Activated T-helper 2 cell treated with anti-CD3 and anti-CD28 coated beads, Interferon-gamma antibody, Interleukin-2, Interleukin-4, amounts not matched to agents 10 μg/mL and 5 μg/mL and 100 μg/mL, durations not matched to agents 14 hours and 24 hours and 36 hours (primary cell): ENCODE measurements around the gene ST3GAL3. TPM values are rescaled to one million over a fixed set of nuclear protein-coding genes. Genes with fewer than 3 reads are reported as not detected.
A peak's percentile ranks its signal among the peaks of the same experiment; 100 is the strongest.

Experiments used
- DNase-seq: peaks from one replicate; pipeline ENCODE4 v3.0.0; 2021; ENCODE audit warnings: low spot score
- H3K27ac Mint-ChIP-seq: one replicate; pipeline ENCODE4 v1.8.0; 2021; ENCODE audit warnings: mixed read lengths
- H3K27me3 Mint-ChIP-seq: one replicate; pipeline ENCODE4 v1.8.0; 2021; ENCODE audit warnings: low read depth, mixed read lengths
- H3K36me3 Mint-ChIP-seq: one replicate; pipeline ENCODE4 v1.8.0; 2021; ENCODE audit warnings: low read depth, mixed read lengths
- H3K4me1 Mint-ChIP-seq: one replicate; pipeline ENCODE4 v1.8.0; 2021; ENCODE audit warnings: low read depth, mixed read lengths
- H3K4me3 Mint-ChIP-seq: one replicate; pipeline ENCODE4 v1.8.0; 2021; ENCODE audit warnings: low read depth, mild to moderate bottlenecking, moderate library complexity, mixed read lengths
- H3K9me3 Mint-ChIP-seq: one replicate; pipeline ENCODE4 v1.8.0; 2021; ENCODE audit warnings: mixed read lengths
- intact Hi-C: fragments of 100-400 bp; cut with micrococcal nuclease; formaldehyde crosslinking; loops from one replicate; pipeline ENCODE4 v1.15.1; 2023
- total RNA-seq: library from RNA; stranded (reverse); gene quantifications from 2 replicates; pipeline ENCODE4 v1.2.3, GENCODE V29; 2022

The ST3GAL3 gene
- total RNA-seq, 1 donor from 2014 or later = 22.0 TPM

DNA sequence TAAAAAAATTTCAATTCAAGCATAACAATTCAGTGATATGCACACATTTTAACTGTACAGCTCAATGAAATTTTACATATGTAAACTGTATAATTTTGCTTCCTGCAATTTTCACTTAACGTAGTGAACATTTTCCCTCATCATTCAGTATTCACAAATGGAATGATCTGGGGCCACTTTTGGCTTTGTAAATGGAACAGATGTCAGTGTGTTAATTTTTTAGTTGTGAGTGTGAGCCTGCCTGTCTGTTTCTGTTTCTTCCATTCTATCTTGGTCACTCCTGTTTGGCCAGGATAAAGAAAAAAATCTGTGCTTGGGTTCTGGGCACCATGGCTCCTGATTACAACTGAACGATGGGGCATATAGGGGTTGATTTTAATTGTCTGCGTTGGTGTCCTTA lies 20.5 kb upstream of the ST3GAL3 start:
- no peak for DNase-seq
- Mint-ChIP-seq H3K9me3 (no peaks in the 10 kb centered on the region), H3K4me1 (no peaks in the 10 kb centered on the region), H3K4me3 (no peak overlapping the region), H3K27ac (no peak overlapping the region), H3K27me3 (no peaks in the 10 kb centered on the region), H3K36me3 (peaks cover 69% of the 10 kb centered on the region)
- intact Hi-C loops = no loop called here

DNA sequence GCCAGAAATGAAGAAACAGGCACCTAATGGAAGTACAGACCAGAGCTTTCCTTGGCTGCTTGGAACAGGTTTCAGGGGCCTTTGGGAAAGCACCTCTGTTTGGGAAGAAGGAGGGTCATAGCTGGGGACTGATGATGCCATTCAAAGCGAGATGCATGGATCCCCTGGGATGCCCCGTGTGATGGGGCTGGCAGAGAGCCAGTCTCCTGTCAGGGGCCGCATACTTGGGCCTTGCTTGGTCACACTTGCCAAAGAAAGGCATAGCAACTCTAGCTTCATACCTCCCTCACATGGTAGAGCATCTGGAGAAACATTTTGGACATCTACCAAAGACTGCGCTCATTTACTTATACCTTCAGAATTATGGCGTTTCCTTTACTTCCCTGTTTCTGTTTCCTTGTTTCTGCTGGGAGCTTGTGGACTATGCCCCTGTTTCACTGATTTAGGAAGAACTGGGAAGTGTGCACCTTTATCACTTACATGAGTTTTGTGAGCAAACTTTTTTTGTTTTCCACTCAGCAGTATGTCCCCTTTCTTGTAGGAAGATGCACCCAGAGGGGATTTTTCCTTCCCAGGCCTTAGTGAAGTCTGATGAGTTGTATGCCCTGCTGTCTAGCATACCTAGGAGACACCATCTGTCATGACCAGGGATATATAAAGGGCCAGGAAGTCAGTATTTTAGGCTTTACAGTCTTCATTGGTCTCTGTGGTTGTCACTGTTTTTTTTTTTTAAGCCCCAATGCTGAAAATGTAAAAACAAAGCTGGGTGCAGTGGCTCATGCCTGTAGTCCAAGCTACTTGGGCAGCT lies 19.8 kb upstream of the ST3GAL3 start:
- intact Hi-C loops = no loop called here
- no peaks in the 10 kb centered on the region for H3K4me1 Mint-ChIP-seq
- H3K27ac Mint-ChIP-seq = no peak overlapping the region
- H3K27me3 Mint-ChIP-seq = no peaks in the 10 kb centered on the region
- no peaks in the 10 kb centered on the region for H3K9me3 Mint-ChIP-seq
- DNase-seq = no peak
- peaks cover 76% of the 10 kb centered on the region for H3K36me3 Mint-ChIP-seq
- no peak overlapping the region for H3K4me3 Mint-ChIP-seq

DNA sequence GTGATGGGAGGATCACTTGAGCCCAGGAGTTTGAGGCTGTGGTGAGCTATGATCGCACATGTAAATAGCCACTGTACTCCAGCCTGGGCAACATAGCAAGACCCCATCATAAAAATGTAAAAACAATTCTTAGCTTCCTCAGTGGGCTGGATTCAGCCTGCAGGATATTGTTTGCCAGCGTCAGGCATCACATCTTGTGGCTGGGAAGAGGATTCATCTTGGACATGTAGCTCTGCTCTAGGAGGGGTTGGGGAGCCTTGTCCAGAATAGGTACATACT lies 19.3 kb upstream of the ST3GAL3 start:
- Mint-ChIP-seq H3K27me3 (no peaks in the 10 kb centered on the region), H3K4me1 (no peaks in the 10 kb centered on the region), H3K36me3 (peaks cover 81% of the 10 kb centered on the region), H3K27ac (no peak overlapping the region), H3K9me3 (no peaks in the 10 kb centered on the region), H3K4me3 (no peak overlapping the region)
- intact Hi-C loops = no loop called here
- no peak for DNase-seq

DNA sequence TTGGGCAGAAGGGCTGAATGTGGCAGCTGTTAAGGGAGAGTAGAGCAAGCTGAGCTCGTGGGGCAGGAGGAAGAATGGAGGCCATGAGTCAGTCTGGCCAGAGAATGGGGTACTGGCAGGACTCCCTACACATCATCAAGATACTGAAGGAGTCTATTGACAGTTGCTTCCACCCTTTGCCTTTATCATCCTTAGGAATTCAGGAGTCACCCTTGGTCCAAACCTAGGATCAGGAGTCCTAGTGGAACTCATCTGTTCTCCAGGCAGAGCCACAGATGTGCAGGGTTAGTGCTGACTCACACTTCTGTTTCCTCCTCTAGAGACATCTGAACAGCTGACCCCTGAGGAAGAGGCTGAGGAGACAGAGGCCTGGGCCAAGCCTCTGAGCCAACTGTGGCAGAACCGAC lies 18.7 kb upstream of the ST3GAL3 start:
- peaks cover 83% of the 10 kb centered on the region for H3K36me3 Mint-ChIP-seq
- intact Hi-C loops = no loop called here
- no peaks in the 10 kb centered on the region for H3K9me3 Mint-ChIP-seq
- no peaks in the 10 kb centered on the region for H3K4me1 Mint-ChIP-seq
- no peak for DNase-seq
- no peak overlapping the region for H3K27ac Mint-ChIP-seq
- H3K4me3 Mint-ChIP-seq = no peak overlapping the region
- no peaks in the 10 kb centered on the region for H3K27me3 Mint-ChIP-seq

DNA sequence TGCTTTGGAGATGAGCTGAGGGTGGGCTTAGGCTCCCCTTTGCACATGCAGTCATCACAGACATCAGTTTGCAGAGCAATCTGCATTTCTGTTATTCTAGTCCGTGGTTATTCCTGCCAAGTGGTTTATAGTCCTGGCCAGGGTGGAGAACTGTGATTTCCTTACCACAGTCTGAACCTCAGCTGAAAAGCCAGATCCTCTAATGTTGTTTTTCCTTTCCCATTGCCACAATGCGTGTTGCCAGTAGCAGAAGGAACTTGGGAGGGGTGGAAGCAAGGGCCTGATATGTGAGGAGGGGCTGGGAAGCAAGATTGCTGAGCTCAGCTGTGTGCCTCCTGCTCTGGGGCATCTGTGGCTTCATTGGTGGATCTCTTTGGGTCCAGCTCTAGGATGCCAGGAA lies 18.0 kb upstream of the ST3GAL3 start:
- intact Hi-C loops = no loop called here
- no peak overlapping the region for H3K27ac Mint-ChIP-seq
- H3K4me3 Mint-ChIP-seq = no peak overlapping the region
- H3K36me3 Mint-ChIP-seq = peaks cover 76% of the 10 kb centered on the region
- no peaks in the 10 kb centered on the region for H3K4me1 Mint-ChIP-seq
- no peak for DNase-seq
- no peaks in the 10 kb centered on the region for H3K9me3 Mint-ChIP-seq
- H3K27me3 Mint-ChIP-seq = no peaks in the 10 kb centered on the region

DNA sequence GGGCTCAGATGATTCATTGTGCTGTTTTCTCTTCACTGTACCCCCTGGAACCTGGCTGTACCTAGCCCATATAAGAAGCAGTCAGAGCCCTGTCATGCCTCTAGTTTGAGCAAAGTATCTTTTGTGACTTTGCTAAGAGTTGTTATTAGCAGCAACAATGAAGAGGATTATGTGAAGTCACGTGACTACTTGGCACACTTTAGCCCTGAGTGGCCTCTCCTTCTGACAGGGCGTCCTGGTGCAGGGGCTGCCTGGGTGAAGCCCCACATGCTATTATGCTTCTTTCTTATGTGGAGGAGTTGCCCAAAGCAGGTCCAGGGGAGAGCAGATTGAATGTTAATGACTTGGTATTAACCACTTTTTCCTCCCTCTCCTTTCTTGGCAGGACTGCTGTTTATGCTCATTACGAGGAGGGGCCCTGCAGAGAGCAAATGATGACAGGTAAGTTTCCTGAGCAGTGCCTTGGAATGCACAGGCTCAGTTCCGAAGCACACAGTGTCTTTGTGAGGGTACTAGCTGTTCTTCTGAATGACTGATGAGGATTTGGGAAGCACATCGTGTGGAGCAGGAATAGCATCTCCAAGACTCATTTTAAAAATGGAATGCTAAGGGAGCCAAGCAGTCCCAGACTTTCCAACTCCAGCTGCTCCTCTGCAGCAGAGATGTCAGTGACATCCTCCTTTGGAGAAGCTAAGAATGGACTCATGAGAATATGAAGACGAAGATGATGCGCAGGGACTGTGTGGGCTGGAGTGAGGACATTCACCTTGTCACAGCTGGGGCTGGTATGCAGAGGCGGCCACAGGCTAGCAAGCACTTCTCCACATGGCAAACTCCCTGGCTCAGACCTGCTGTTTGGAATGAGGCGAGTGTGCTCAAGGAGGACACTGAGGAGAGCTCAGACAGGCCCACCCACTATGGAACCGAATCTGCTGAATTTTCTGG lies 15.2 kb upstream of the ST3GAL3 start:
- Mint-ChIP-seq H3K4me3 (no peak overlapping the region), H3K27me3 (no peaks in the 10 kb centered on the region), H3K36me3 (peaks cover 57% of the 10 kb centered on the region), H3K27ac (no peak overlapping the region), H3K9me3 (no peaks in the 10 kb centered on the region), H3K4me1 (no peaks in the 10 kb centered on the region)
- DNase-seq = no peak
- intact Hi-C loops = no loop called here

DNA sequence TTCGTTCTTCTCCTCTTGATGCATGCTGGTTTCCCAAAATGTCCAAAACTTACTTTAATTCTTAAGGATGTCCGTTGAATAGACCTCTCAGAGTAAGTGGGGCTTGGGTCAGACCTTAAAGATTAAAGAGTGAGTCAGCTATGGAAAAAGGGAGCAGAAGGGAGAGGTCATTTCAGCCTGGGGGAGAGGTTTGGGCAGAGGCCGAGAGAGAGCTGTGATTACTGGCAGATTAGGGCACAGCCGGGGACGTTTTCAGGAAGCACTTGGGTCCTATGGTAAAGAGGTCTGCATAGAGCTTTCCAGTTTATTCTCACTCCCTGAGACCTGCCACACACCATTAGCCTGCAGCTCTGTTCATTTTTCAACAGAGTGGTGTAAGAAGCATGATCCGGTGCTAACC lies 14.0 kb upstream of the ST3GAL3 start:
- no peak for DNase-seq
- no peaks in the 10 kb centered on the region for H3K4me1 Mint-ChIP-seq
- H3K36me3 Mint-ChIP-seq = peaks cover 58% of the 10 kb centered on the region
- H3K9me3 Mint-ChIP-seq = no peaks in the 10 kb centered on the region
- intact Hi-C loops = no loop called here
- no peak overlapping the region for H3K27ac Mint-ChIP-seq
- H3K27me3 Mint-ChIP-seq = no peaks in the 10 kb centered on the region
- H3K4me3 Mint-ChIP-seq = no peak overlapping the region

DNA sequence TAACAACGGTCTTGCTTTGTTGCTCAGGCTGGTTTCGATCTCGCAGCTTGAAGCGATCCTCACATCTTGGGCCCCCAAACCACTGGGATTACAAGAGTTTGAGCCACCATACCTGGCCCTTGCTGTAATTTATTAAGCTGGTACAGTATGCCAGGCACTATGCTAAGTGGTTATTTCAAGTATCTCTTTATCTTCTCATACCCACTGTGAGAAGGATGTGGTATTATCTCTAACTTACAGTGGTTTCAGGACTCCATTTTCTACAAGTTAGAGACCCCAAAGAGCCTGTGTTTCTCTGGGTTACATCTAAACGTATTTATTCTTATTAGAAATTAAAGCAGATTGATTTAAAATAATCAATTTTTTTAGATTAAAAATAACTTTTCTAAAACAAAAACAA lies 8.1 kb upstream of the ST3GAL3 start:
- peaks cover 6% of the 10 kb centered on the region for H3K4me1 Mint-ChIP-seq
- H3K36me3 Mint-ChIP-seq = peaks cover 39% of the 10 kb centered on the region
- H3K27me3 Mint-ChIP-seq = no peaks in the 10 kb centered on the region
- intact Hi-C loops = no loop called here
- no peaks in the 10 kb centered on the region for H3K9me3 Mint-ChIP-seq
- no peak overlapping the region for H3K27ac Mint-ChIP-seq
- no peak for DNase-seq
- no peak overlapping the region for H3K4me3 Mint-ChIP-seq

DNA sequence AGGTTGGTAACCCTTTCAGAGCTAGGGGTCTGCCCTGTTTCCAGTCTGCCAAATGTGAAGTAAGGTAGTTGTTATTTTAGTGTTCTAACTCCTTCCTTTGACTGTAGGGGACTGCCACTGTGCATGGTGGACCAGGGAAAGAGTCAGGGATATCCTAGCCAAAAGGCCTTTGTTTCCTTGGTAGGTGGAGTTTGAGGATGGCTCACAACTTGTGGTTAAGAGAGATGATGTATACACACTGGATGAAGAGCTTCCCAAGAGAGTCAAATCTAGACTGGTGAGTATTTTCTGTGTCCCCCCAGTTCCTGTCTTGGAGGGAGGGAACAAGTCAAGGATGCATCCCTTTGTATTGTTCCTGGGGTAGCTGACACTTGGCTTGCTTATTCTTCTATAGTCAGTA lies 3.5 kb upstream of the ST3GAL3 start:
- H3K27ac Mint-ChIP-seq = no peak overlapping the region
- H3K36me3 Mint-ChIP-seq = peaks cover 41% of the 10 kb centered on the region
- peaks cover 29% of the 10 kb centered on the region for H3K4me1 Mint-ChIP-seq
- H3K27me3 Mint-ChIP-seq = no peaks in the 10 kb centered on the region
- DNase-seq = no peak
- H3K9me3 Mint-ChIP-seq = no peaks in the 10 kb centered on the region
- intact Hi-C loops = no loop called here
- no peak overlapping the region for H3K4me3 Mint-ChIP-seq

DNA sequence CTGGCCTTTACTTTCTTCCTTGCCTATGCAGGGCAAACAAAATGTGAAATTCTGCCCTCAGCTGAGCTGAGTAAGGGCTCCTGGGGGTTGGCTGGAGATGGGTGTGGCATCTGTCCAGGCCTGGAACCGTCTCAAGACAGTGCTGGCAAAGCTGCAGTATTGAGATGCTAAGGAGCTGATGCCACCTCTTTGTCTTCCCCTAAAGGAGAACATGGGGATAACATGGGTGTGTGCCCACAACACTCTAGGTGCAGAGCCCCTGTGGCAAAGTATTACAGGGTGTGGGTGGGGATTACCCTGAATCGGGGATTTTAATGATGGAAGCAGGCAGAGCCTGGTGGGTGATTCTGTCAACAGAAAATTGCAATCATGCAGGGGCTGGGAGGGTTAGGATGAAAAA lies 2.5 kb upstream of the ST3GAL3 start:
- Mint-ChIP-seq H3K36me3 (peaks cover 40% of the 10 kb centered on the region), H3K27me3 (no peaks in the 10 kb centered on the region), H3K4me1 (peaks cover 31% of the 10 kb centered on the region), H3K9me3 (no peaks in the 10 kb centered on the region), H3K4me3 (peak overlapping the region; percentile 24), H3K27ac (peak overlapping the region; percentile 18)
- DNase-seq = no peak
- intact Hi-C loops = loop anchor here (5.0 kb wide), 2 partner anchors 173 to 242 kb away; partner anchors contain the start of genes IPO13 and PTPRF

DNA sequence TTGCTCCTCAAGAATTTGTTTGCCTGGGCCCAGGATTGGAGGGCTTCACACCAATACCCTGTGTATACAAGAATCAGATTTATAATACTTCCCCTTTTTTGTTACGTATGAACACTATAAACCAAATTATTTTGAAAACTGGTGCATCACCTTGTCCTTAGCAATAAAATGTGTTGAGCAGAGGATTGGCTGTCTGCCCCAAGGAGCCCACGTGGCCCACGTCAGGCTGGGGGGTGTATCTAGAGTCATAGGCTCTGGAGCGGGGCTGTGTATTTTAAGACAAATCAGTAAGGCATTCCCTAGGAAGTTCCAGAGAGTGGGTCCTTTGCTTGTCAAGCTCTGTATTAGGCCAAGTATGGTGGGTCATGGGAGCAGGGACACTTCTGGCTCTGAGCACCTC lies 2.0 kb upstream of the ST3GAL3 start:
- intact Hi-C loops = loop anchor here (5.0 kb wide), 2 partner anchors 173 to 242 kb away; partner anchors contain the start of genes IPO13 and PTPRF
- no peak for DNase-seq
- Mint-ChIP-seq H3K4me1 (peaks cover 32% of the 10 kb centered on the region), H3K27me3 (no peaks in the 10 kb centered on the region), H3K9me3 (no peaks in the 10 kb centered on the region), H3K4me3 (peak overlapping the region; percentile 85), H3K36me3 (peaks cover 42% of the 10 kb centered on the region), H3K27ac (no peak overlapping the region)

DNA sequence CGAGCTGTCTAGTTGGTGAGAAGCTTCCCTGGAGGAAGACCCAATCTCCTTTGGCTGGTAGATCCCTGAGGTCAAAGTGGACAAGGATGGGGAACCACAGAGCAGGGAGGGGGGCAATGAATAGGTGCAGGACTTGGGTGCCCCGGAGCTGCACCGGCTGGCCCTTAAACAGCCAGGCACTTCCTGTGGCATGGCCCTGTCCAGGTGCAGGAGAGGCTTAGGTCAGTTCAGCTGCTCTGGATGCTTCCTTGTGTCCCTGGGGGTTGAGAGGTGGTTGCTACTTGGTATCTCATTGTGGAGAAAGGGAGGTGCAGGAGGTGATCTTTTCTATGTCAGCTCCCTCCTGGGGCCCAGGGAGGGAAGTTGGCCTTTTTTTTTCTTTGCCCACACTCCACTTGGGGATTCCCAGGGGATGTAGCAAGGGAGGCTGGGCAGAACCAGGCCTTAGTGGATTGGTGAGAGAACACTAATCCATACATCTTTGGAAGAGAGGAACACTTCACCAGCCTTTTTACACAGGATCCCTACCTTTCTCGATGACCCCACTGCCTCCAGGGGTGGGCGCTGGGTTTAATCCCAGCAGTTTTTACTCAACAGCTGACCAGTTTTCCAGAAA lies 1.2 kb upstream of the ST3GAL3 start:
- Mint-ChIP-seq H3K4me3 (peak overlapping the region; percentile 85), H3K9me3 (no peaks in the 10 kb centered on the region), H3K4me1 (peaks cover 36% of the 10 kb centered on the region), H3K36me3 (peaks cover 46% of the 10 kb centered on the region), H3K27ac (peak overlapping the region; percentile 19), H3K27me3 (no peaks in the 10 kb centered on the region)
- intact Hi-C loops = loop anchor here (5.0 kb wide), 2 partner anchors 174 to 241 kb away; partner anchors contain the start of genes IPO13 and PTPRF
- no peak for DNase-seq
